NCI-H2227 (cell line): ENCODE results near the gene IFIT1B.
"Not testable (repeated sequence)": the region's sequence is repeated elsewhere in the genome, so short reads cannot be mapped to it uniquely, and the experiment has no call there.

Source experiments
- DNase-seq: peaks from one replicate; lab custom pipeline; 2025; ENCODE audit not compliant: unreplicated experiment; lab: John Stamatoyannopoulos, UW

IFIT1B gene, protein sequence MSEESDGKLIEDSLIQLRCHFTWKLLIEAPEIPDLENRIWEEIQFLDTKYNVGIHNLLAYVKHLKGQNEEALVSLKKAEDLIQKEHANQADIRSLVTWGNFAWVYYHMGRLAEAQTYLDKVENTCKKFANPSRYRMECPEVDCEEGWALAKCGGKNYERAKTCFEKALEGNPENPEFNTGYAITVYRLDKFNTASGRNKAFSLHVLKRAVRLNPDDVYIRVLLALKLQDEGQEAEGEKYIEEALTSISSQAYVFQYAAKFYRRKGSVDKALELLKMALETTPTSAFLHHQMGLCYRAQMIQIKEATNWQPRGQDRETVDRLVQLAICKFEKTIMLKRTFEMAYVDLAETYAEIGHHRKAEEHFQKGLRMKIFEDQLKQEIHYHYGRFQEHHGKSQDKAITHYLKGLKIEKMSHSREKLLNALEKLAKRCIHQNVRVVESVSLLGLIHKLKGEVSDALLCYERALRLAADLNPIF

DNA sequence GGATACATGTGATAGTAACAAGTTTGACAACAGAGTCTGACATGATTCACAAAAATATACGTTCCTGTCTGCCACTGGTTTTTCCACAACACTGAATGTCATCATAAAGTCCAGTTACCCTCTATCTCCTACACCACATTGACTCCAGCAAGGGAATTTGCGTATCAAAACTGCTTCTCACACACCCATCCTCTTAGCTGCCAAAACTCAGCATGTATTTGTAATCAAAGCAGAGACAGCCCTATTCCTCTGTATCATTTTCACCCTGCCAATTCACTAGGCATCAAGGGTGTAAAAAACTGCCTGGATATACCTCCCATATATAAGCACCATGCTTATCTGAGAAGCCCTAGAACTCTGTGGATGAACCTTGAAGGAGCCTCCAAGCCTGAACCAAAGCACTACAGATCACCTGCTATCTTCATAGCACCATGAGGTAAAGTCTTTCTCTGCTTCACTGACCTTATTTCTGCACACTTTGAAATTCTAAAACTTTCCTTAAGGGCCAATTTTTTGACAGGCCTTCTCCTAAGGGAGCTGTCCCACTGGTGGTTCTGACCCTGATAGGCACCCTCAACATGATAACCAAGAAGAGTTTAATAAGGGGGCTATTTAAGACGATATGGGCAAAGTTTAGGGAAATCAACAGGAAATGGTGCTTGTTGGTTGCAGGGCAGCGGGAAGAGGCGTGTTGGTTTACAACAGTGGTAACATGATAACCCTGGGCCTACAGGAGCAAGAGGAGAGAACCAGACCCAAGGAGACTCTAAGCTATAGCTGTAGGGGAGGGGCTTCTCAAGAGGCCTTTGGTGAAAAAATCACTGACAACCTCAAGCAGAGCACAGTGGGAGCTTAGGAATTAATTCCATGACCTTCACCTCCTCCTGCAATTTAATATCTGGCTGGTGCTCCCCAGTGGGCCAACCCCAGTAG, at the start of gene IFIT1B:
Gene IFIT1B (plus strand): TSS at position 352 of the 933 bp plus-strand sequence. CDS start 80 bp downstream, at position 432.
- DNase-seq: no peak

- no peak for DNase-seq
These were observed 48.7 kb upstream of the IFIT1B start for GRCh38 chr10:89329151-89329550.

GRCh38 chr10:89330014-89330413, 47.8 kb upstream of the IFIT1B start:
- not testable (repeated sequence) for DNase-seq

DNA sequence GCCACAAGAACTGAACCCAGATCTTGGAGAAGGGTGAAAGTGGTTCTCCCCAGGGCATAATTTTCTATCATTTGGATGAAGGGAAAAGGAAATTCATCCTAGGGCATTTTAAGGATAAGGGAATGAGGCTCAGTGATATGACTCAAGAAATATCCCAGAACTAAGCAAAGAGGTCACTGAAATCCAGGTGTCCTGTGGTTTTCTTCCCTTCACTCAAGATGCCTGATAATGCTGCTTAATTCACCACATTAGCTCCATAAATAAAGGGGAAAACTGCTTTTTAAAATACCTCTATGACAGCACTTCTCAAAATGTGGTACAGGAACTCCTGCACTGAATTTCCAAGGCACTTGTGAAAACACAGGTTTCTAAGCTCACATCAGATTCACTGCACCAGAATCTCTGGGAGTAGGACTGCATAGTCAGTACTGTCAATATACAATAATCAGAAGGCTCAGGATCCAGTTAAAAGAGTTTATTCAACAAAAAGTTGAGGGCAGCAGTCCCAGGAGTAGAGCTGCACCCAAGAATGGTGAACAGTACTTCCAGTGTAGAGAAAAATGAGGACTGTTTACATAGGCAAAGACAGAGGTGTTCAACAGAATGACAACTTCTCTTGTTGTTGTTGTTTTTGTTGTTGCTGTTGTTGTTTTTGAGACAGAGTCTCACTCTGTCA, 47.2 kb upstream of the IFIT1B start:
- DNase-seq: no peak

GRCh38 chr10:89331487-89332122, 46.3 kb upstream of the IFIT1B start:
- DNase-seq: not testable (repeated sequence)

GRCh38 chr10:89332123-89332633, 45.7 kb upstream of the IFIT1B start:
- DNase-seq: no peak

DNA sequence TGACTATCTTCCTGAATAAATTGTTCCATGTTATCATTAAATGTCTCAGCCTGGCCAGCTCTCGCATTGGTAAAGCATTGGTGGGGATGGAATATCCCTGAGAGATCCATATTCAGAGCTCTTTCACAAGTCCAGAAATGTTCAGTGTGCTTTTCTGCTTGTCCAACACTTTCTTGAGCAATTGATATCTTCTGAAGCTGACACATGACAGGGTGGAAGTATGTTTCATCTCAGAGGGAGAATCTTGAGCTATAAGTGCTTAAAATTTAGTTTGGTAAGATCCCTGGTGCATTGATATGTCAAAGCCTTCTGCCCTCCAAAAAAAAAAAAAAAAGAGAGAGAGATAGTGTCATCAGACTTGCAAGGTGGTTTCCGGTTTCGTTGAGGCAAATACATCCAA, 42.6 kb upstream of the IFIT1B start:
- DNase-seq: no peak

DNA sequence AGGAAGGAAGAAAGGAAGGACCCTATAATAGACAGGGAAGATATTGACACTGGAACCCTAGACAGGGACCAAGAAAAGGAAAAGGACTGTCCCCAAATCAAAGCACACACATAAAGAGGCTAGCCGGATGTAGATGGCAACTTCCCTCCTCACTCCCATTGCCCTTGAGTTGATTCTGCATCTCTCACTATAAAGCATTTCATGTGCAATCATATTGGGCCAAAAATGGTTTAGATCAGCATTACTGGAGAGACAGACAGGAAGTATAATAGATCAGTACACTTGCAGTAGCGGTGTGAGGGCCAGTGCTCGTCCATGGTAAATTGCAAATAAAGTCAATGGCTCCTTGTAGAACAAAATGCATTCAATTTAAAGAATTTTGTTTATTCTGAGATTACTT, 41.6 kb upstream of the IFIT1B start:
- no peak for DNase-seq

DNA sequence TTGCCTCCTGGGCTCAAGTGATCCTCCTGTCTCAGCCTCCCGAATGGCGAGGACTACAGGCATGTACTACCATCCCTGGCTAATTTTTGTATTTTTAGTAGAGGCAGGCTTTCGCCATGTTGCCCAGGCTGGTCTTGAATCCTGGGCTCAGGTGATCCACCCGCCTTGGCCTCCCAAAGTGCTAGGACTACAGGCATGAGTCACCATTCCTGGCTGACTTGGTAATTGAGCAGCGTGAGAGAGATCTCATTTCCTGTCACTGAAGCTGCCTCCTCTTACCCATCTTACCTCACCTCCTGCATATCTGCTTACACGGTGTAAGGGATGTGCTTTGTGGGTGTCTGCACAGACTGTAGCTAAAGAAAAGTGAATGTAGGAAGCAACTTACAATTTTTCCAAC, 40.4 kb upstream of the IFIT1B start:
- DNase-seq: no peak

DNA sequence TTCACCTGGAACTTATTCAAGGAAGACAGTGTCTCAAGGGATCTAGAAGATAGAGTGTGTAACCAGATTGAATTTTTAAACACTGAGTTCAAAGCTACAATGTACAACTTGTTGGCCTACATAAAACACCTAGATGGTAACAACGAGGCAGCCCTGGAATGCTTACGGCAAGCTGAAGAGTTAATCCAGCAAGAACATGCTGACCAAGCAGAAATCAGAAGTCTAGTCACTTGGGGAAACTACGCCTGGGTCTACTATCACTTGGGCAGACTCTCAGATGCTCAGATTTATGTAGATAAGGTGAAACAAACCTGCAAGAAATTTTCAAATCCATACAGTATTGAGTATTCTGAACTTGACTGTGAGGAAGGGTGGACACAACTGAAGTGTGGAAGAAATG, 39.1 kb upstream of the IFIT1B start:
- no peak for DNase-seq

DNA sequence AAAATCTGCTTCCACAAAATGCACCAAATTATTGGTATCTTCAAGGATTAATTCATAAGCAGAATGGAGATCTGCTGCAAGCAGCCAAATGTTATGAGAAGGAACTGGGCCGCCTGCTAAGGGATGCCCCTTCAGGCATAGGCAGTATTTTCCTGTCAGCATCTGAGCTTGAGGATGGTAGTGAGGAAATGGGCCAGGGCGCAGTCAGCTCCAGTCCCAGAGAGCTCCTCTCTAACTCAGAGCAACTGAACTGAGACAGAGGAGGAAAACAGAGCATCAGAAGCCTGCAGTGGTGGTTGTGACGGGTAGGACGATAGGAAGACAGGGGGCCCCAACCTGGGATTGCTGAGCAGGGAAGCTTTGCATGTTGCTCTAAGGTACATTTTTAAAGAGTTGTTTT, 38.0 kb upstream of the IFIT1B start:
- no peak for DNase-seq

DNA sequence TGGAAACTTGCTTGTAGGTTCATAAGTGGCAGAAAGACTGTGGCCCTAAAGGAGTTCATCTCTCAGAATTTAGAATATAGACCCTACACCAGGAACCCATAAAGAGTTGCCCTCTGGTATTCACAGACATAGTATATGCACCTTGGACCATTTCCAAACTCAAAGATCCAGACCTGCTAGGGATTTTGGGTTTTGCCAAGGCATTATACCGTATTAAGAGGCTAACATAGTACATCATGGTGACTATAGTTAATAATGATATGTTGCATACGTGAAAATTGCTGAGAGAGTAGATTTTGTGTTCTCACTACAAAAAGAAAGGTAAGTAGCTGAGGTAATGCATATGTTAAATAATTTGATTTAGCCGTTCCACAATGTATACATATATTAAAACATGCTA, 36.2 kb upstream of the IFIT1B start:
- DNase-seq: no peak

- peak; percentile 89 for DNase-seq
These were observed 35.5 kb upstream of the IFIT1B start for GRCh38 chr10:89342206-89342958.

DNA sequence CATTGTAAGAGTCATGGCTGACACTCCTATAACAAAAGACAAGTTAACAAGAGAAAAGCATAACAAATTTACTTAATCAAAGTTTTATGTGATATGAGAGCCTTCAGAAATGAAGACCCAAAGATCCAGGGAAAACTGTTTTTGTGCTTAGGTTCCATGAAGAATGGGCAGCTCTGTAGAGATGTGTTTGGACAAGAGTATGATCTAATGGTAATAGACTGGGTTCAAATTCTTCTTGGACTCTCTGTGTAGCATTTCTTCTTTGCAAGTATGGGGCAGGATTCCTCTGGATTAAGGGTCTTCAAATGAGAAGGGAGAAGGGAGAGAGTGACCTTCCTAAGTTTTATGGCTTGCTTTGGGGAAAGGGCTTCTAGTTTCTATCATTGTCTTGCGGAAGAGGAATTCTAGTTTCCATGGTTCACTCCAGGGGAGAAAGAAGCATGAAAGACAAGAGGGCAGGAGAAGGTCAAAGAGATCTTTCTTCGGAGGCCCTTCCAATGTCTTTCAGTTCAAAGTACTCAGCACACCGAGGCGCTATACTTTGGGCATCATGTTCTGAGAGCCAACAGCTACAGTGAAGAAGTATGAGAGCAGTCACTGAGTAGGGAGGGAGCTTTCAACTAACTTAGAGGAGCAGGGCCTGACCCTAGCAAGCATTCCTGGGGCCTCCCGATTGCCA, 34.6 kb upstream of the IFIT1B start:
- DNase-seq: no peak

DNA sequence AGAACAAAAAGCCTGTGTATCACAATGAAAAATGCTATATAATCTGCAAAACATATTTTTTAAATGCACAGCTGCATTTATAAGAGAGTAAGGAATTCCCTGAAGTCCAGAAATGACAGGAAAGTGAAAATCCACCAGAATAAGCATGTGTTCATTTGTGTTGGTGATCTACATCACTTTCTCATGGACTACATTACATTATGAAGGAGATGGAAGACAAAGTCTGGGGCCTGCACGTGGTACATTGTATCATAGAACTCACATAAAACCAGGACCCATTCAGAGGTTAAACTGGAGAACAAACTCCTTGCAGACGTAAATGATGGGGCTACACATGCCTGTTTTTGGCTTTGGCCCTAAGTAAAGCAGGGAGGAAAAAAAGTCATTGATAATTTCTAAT, 33.7 kb upstream of the IFIT1B start:
- no peak for DNase-seq

- DNase-seq: no peak
These were observed 32.4 kb upstream of the IFIT1B start for GRCh38 chr10:89345367-89346000.

DNA sequence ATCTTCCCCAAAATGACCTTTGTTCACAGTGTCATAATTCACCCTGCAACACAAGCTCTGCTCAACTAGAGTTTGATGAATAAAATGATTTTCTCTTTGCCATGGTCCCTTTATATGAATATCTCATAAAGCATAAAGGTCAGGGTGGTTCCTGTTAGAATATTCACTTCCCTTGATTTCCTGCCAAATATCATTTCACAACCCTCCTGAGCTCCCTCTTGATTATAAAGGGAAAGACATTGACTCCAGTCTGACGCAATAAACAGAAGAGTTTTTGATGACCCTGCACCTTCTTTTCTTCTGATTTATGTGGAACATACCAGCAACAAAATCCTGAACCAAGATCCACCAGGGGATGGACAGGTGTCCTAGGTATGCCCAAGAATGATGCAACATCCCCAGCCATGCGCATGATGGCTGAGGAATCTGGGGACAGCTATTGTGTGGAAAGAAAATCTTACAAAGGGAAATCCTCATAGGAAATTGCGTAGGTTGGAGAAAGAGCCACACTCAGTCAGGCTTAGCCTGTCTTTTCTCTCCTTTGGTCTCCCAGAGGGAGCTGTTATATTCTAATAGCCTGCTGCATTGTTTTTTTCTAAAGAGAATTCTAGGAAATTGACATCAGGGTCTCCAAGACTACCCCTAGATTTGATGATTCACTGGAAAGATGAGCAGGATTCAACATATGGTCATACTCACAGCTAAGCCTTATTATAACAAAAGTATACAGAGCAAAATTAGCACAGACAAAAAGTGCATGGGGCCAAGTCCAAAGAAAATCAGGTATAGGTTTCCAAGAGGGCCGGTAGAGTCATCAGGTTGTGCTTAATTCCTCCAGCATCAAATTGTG, 31.2 kb upstream of the IFIT1B start:
- no peak for DNase-seq
